ENCODE results near the gene NTRK3.

Gene NTRK3

GRCh38 chr15:88218557-88219221, 37.9 kb downstream of the NTRK3 start:
- H4K20me1 ChIP-seq (ENCODE audit: insufficient read depth, low read length, poor library complexity, severe bottlenecking) = no peaks in the 10 kb centered on the region
- H3K4me3 ChIP-seq (ENCODE audit: low read length, poor library complexity, severe bottlenecking) = no peak overlapping the region
- no peaks in the 10 kb centered on the region for H3K79me2 ChIP-seq (ENCODE audit: insufficient read depth, low read length)
- no peaks in the 10 kb centered on the region for H3K9me3 ChIP-seq (ENCODE audit: insufficient read depth, low read depth, low read length)
- no peaks in the 10 kb centered on the region for H3F3A ChIP-seq (ENCODE audit: low read depth)
- no peak overlapping the region for H2AFZ ChIP-seq (ENCODE audit: low read length)
- no peaks in the 10 kb centered on the region for H3K9me2 ChIP-seq (replicated peaks; ENCODE audit: low read depth, low read length)
- H3K27me3 ChIP-seq (ENCODE audit: insufficient read depth, low read length, poor library complexity, severe bottlenecking) = no peaks in the 10 kb centered on the region
- no peaks in the 10 kb centered on the region for H3K36me3 ChIP-seq (ENCODE audit: insufficient read depth, low read length)
- H3K4me1 ChIP-seq (ENCODE audit: insufficient read depth, low read length, poor library complexity, severe bottlenecking) = no peaks in the 10 kb centered on the region
- H3K9ac ChIP-seq (ENCODE audit: low read depth, low read length, poor library complexity, severe bottlenecking) = no peak overlapping the region
- no peak overlapping the region for H3K4me2 ChIP-seq (ENCODE audit: low read depth, low read length, poor library complexity, severe bottlenecking)
- no peak for TF ChIP-seq EZH2phosphoT487 (IDR thresholded peaks at IDR 0.05; ENCODE audit: borderline replicate concordance)
- no peak for TF ChIP-seq CTCF (conservative IDR thresholded peaks at IDR 0.05; ENCODE audit: low read length)

- H3K9ac ChIP-seq (ENCODE audit: low read depth, low read length, poor library complexity, severe bottlenecking) = no peak overlapping the region
- no peaks in the 10 kb centered on the region for H3K9me3 ChIP-seq (ENCODE audit: insufficient read depth, low read depth, low read length)
- H3K27me3 ChIP-seq (ENCODE audit: insufficient read depth, low read length, poor library complexity, severe bottlenecking) = no peaks in the 10 kb centered on the region
- H3K4me1 ChIP-seq (ENCODE audit: insufficient read depth, low read length, poor library complexity, severe bottlenecking) = no peaks in the 10 kb centered on the region
- no peak overlapping the region for H3K4me3 ChIP-seq (ENCODE audit: low read length, poor library complexity, severe bottlenecking)
- H3K79me2 ChIP-seq (ENCODE audit: insufficient read depth, low read length) = no peaks in the 10 kb centered on the region
- no peak overlapping the region for H2AFZ ChIP-seq (ENCODE audit: low read length)
- H3K36me3 ChIP-seq (ENCODE audit: insufficient read depth, low read length) = no peaks in the 10 kb centered on the region
- H3K9me2 ChIP-seq (replicated peaks; ENCODE audit: low read depth, low read length) = no peaks in the 10 kb centered on the region
- TF ChIP-seq EZH2phosphoT487 (IDR thresholded peaks at IDR 0.05; ENCODE audit: borderline replicate concordance) = no peak
- TF ChIP-seq CTCF (conservative IDR thresholded peaks at IDR 0.05; ENCODE audit: low read length) = no peak
- H4K20me1 ChIP-seq (ENCODE audit: insufficient read depth, low read length, poor library complexity, severe bottlenecking) = no peaks in the 10 kb centered on the region
- H3F3A ChIP-seq (ENCODE audit: low read depth) = no peaks in the 10 kb centered on the region
- no peak overlapping the region for H3K4me2 ChIP-seq (ENCODE audit: low read depth, low read length, poor library complexity, severe bottlenecking)
Observed at GRCh38 chr15:88215066-88215648, 41.4 kb downstream of the NTRK3 start.

- Histone ChIP-seq H2AFZ (ENCODE audit: low read length) (no peak overlapping the region), H3K9me3 (ENCODE audit: insufficient read depth, low read depth, low read length) (no peaks in the 10 kb centered on the region), H3K9ac (ENCODE audit: low read depth, low read length, poor library complexity, severe bottlenecking) (no peak overlapping the region), H3K4me1 (ENCODE audit: insufficient read depth, low read length, poor library complexity, severe bottlenecking) (no peaks in the 10 kb centered on the region), H3K27me3 (ENCODE audit: insufficient read depth, low read length, poor library complexity, severe bottlenecking) (no peaks in the 10 kb centered on the region), H3K4me3 (ENCODE audit: low read length, poor library complexity, severe bottlenecking) (no peak overlapping the region), H3K36me3 (ENCODE audit: insufficient read depth, low read length) (no peaks in the 10 kb centered on the region), H3K9me2 (replicated peaks; ENCODE audit: low read depth, low read length) (no peaks in the 10 kb centered on the region), H4K20me1 (ENCODE audit: insufficient read depth, low read length, poor library complexity, severe bottlenecking) (no peaks in the 10 kb centered on the region), H3F3A (ENCODE audit: low read depth) (no peaks in the 10 kb centered on the region), H3K4me2 (ENCODE audit: low read depth, low read length, poor library complexity, severe bottlenecking) (no peak overlapping the region), H3K79me2 (ENCODE audit: insufficient read depth, low read length) (no peaks in the 10 kb centered on the region)
- TF ChIP-seq CTCF (conservative IDR thresholded peaks at IDR 0.05; ENCODE audit: low read length) = no peak
- TF ChIP-seq EZH2phosphoT487 (IDR thresholded peaks at IDR 0.05; ENCODE audit: borderline replicate concordance) = no peak
Observed at GRCh38 chr15:88209111-88209510, 47.4 kb downstream of the NTRK3 start.

Measured in Loucy (cell line).